Measurements from ENCODE around the gene MBNL1.

Gene MBNL1

GRCh38 chr3:152252755-152253154 lies 16.0 kb upstream of the MBNL1 start:
- no peak for DNase-seq (ENCODE audit: extremely low read depth, low read depth)
- TF ChIP-seq CTCF (IDR thresholded peaks at IDR 0.05; ENCODE audit: low read depth, low read length): no peak

GRCh38 chr3:152253514-152253913 lies 15.2 kb upstream of the MBNL1 start:
- no peak for TF ChIP-seq CTCF (IDR thresholded peaks at IDR 0.05; ENCODE audit: low read depth, low read length)
- DNase-seq (ENCODE audit: extremely low read depth, low read depth): no peak

GRCh38 chr3:152254041-152254440 lies 14.7 kb upstream of the MBNL1 start:
- TF ChIP-seq CTCF (IDR thresholded peaks at IDR 0.05; ENCODE audit: low read depth, low read length): no peak
- DNase-seq (ENCODE audit: extremely low read depth, low read depth): no peak

- no peak for DNase-seq (ENCODE audit: extremely low read depth, low read depth)
- no peak for TF ChIP-seq CTCF (IDR thresholded peaks at IDR 0.05; ENCODE audit: low read depth, low read length)
Observed at GRCh38 chr3:152255290-152255689, 13.4 kb upstream of the MBNL1 start.

GRCh38 chr3:152256851-152257562 lies 11.7 kb upstream of the MBNL1 start:
- no peak for DNase-seq (ENCODE audit: extremely low read depth, low read depth)
- TF ChIP-seq CTCF (IDR thresholded peaks at IDR 0.05; ENCODE audit: low read depth, low read length): no peak

GRCh38 chr3:152257563-152258035 lies 11.1 kb upstream of the MBNL1 start:
- no peak for TF ChIP-seq CTCF (IDR thresholded peaks at IDR 0.05; ENCODE audit: low read depth, low read length)
- DNase-seq (ENCODE audit: extremely low read depth, low read depth): no peak

- TF ChIP-seq CTCF (IDR thresholded peaks at IDR 0.05; ENCODE audit: low read depth, low read length): no peak
- DNase-seq (ENCODE audit: extremely low read depth, low read depth): peak; percentile 98
Observed at GRCh38 chr3:152258448-152259393, 10.0 kb upstream of the MBNL1 start.

Data from AG09319 (cell line).